Measurements from ENCODE around the gene PCCB.
"Not testable (repeated sequence)": the region's sequence is repeated elsewhere in the genome, so short reads cannot be mapped to it uniquely, and the experiment has no call there.

Gene PCCB

DNA sequence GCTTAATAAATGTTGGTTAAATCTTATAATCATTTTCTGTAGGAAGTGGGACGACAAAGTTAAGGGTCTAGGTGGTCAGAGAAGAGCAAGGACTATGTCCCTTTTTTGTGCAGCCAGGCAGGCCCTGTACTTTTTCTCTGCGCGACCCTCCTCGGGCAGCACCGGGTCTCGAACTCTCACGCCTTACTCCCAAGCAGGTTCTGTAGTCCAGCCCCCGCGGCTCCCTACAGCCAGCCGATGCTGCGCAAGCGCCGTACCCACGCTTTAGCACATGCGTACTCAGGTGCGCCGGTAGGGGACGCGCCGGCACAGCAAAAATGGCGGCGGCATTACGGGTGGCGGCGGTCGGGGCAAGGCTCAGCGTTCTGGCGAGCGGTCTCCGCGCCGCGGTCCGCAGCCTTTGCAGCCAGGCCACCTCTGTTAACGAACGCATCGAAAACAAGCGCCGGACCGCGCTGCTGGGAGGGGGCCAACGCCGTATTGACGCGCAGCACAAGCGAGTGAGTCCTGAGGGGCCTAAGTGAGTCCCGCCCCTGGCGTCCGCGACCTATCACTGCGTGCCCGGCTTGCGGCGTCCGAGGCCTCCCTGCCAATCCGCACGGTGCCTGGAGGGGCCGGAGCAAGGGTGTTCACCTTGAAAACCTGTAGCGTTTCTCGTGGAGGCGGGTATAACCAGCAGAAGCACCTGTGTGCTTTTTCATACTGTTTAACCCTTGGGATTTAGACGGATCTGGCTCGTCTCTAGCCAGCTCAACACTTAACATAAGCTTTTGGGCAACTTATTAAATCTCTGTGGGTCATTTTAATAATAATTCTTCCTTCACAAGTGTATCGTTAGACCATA lies at the start of gene PCCB:
TSS of gene PCCB (plus strand) at position 282 of the 844 bp plus-strand sequence. CDS start at position 318, 36 bp downstream.
- TF ChIP-seq, protein P1, sequence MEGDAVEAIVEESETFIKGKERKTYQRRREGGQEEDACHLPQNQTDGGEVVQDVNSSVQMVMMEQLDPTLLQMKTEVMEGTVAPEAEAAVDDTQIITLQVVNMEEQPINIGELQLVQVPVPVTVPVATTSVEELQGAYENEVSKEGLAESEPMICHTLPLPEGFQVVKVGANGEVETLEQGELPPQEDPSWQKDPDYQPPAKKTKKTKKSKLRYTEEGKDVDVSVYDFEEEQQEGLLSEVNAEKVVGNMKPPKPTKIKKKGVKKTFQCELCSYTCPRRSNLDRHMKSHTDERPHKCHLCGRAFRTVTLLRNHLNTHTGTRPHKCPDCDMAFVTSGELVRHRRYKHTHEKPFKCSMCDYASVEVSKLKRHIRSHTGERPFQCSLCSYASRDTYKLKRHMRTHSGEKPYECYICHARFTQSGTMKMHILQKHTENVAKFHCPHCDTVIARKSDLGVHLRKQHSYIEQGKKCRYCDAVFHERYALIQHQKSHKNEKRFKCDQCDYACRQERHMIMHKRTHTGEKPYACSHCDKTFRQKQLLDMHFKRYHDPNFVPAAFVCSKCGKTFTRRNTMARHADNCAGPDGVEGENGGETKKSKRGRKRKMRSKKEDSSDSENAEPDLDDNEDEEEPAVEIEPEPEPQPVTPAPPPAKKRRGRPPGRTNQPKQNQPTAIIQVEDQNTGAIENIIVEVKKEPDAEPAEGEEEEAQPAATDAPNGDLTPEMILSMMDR (IDR thresholded peaks at IDR 0.05; ENCODE audit: extremely low read depth, missing control alignments), result peak; percentile 81
- DNase-seq (ENCODE audit: low spot score), result peak; percentile 89

DNA sequence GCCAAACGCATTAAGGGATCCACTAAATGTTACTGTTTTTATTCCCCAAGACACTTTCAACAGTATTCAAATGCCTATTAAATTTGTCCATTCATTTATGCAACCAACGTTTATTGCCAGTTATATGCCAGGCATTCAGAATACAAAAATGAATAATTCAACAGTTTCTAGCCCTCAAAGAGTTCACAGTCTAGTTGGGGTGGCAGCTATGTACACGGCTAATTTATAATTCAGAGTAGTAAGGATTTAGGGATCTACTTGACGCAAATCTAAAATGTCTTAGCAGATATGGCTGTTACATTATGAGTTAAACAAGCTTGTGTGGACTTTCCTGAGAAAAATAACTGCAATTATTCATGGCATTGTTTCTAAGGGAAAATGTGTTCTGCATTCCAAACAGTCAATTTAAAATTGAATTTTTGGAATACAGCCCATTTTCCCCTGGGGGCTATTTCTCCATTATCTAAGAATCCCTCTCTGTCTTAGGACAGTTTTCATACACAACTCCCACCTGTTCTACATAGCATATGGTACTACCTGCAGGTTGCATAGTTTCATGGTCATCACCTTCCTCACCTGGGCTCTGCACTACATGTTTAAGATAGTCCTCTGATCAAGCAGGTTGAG lies 42.5 kb upstream of the PCCB start:
- no peak for DNase-seq (ENCODE audit: low spot score)
- TF ChIP-seq, protein P1 (IDR thresholded peaks at IDR 0.05; ENCODE audit: extremely low read depth, missing control alignments), result no peak

DNA sequence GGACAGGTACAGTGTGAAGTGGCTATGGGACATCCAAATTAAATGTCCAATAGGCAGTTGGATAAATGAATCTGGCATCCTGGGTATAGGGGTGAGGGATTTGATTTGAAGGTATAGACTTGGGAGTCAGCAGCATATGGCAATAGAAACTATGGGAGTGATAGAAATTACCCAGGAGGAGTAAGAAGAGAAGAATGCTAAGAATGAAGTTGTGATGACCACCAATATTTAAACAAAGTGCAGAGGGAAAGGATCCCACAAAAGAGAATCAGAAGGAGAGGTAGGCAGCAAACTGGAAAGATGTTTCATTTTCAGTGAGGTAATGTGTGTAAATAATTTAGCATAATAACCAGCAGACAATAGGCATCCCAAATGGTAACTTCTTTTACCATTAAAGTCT lies 40.2 kb upstream of the PCCB start:
- no peak for DNase-seq (ENCODE audit: low spot score)
- TF ChIP-seq, protein P1 (IDR thresholded peaks at IDR 0.05; ENCODE audit: extremely low read depth, missing control alignments), result no peak

DNA sequence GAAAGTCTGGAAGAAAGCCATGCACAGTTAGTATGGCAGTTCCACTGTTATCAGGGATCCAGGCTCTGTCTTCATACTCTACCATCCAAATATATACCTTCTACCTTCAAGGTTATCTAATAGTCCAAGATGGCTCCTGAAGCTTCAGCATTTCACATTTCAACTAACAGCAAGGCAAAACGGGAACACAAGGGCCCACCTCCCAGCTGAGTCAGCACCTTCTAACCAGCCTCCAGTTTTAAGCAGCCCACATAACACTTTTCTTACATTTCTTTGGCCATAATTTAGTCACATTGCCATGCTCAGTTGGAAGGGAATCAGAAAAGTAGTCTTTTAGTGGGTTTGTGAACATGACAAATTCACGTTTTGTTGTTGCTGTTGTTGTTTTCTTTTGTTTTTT lies 38.6 kb upstream of the PCCB start:
- no peak for DNase-seq (ENCODE audit: low spot score)
- TF ChIP-seq, protein P1 (IDR thresholded peaks at IDR 0.05; ENCODE audit: extremely low read depth, missing control alignments), result no peak

DNA sequence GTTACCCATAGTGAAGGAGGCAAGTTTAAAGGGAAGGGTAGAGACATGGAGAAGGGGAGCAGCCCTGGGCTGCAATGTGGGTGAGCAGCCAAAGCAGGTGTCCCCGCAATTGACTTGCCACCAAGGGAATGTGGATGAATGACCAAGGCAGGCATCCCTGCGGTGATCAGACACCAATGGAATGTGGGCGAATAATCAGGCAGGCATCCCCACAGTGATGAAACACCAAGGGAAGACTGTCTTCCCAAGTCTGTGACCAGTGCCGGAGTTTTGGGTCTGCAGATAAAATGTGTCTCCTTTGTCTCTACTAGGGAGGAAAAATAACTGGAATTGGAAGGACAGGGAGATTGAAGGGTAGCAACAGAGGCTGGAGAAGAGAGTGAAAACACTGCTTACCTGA lies 27.4 kb upstream of the PCCB start:
- not testable (repeated sequence) for DNase-seq (ENCODE audit: low spot score)

DNA sequence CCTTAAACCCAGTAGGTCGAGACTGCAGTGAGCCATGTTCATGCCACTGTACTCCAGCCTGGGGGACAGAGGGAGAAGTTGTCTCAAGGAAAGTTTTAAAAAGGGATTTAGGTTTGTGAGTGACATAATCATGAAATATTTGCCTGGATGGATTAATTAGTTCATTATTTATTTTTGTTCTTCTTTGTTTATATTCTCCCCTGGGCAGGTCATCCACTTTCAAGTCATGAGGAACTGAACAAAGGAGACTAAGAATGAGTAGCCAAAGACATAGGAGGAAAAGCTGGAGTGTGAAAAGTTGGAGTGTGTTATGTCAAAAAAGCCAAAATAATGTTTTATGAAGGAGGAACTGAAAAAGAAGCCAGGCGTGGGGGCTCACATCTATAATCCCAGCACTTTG lies 17.7 kb upstream of the PCCB start:
- DNase-seq (ENCODE audit: low spot score), result no peak
- TF ChIP-seq, protein P1 (IDR thresholded peaks at IDR 0.05; ENCODE audit: extremely low read depth, missing control alignments), result no peak

DNA sequence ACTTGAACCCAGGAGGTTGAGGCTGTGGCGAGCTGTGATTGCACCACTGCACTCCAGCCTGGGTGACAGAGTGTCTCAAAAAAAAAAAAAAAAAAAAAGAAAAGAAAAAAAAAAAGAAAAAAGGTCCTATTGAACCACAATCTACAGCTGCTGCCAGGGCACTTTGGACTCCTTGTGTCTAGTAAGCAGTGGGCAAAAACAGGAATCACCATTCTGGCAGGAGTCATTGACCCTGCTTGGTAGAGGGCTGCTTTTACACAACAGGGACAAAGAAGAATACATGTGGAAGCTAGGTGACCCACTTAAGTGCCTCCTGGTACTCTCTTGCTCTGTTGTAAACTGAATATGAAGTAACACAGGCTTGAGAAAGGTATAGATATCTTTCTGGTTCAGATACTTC lies 14.6 kb upstream of the PCCB start:
- TF ChIP-seq, protein P1 (IDR thresholded peaks at IDR 0.05; ENCODE audit: extremely low read depth, missing control alignments), result no peak
- no peak for DNase-seq (ENCODE audit: low spot score)

Measured in GM20000 (cell line).